ENCODE results near the gene C9.

GRCh38 chr5:39370555-39371366 lies 6.5 kb upstream of the C9 start:
- TF ChIP-seq CTCF (conservative IDR thresholded peaks at IDR 0.05; ENCODE audit: low read depth, low read length) (no peak), POLR2A (IDR thresholded peaks at IDR 0.05; ENCODE audit: low read depth, low read length) (no peak), RFX5 (IDR thresholded peaks at IDR 0.05; ENCODE audit: low read depth, low read length) (no peak), RAD21 (IDR thresholded peaks at IDR 0.05; ENCODE audit: low read length) (no peak), SMC3 (IDR thresholded peaks at IDR 0.05; ENCODE audit: low read depth, low read length) (no peak), FOS (IDR thresholded peaks at IDR 0.05; ENCODE audit: low read depth, low read length) (no peak), NFE2L2 (IDR thresholded peaks at IDR 0.05; ENCODE audit: low read depth, low read length) (no peak), CHD1 (IDR thresholded peaks at IDR 0.05; ENCODE audit: low read depth, low read length) (no peak), MAZ (IDR thresholded peaks at IDR 0.05; ENCODE audit: borderline replicate concordance, low read depth, low read length) (no peak), MXI1 (IDR thresholded peaks at IDR 0.05; ENCODE audit: borderline replicate concordance, low read depth, low read length) (no peak), MAFK (IDR thresholded peaks at IDR 0.05; ENCODE audit: low read depth, low read length) (no peak), BHLHE40 (IDR thresholded peaks at IDR 0.05; ENCODE audit: low read depth, low read length) (no peak)
